Trophoblast cell (in vitro differentiated cells and primary cell): Measurements from ENCODE around the gene ZBTB32.

Source experiments
- DNase-seq, 2 donors: peaks; one replicate each; pipeline ENCODE4 v3.0.0-alpha.2; 2016
- H2AFZ ChIP-seq: 2 replicates; pipeline ENCODE4 v1.6.1; 2013; ENCODE audit warnings: low read length, moderate library complexity, mild to moderate bottlenecking; ENCODE audit not compliant: insufficient read depth, poor library complexity
- H2AK5ac ChIP-seq: 2 replicates; pipeline ENCODE4 v1.6.1; 2013; ENCODE audit warnings: mild to moderate bottlenecking, low read length
- H2BK120ac ChIP-seq: 2 replicates; pipeline ENCODE4 v1.6.1; 2013; ENCODE audit warnings: low read length, mild to moderate bottlenecking, moderate library complexity; ENCODE audit not compliant: insufficient read depth, poor library complexity
- H2BK12ac ChIP-seq: 2 replicates; pipeline ENCODE4 v1.6.1; 2013; ENCODE audit warnings: mild to moderate bottlenecking, low read length, moderate library complexity
- H2BK5ac ChIP-seq: 2 replicates; pipeline ENCODE4 v1.6.1; 2013; ENCODE audit warnings: low read length, low read depth, moderate library complexity, mild to moderate bottlenecking; ENCODE audit not compliant: poor library complexity
- H3K14ac ChIP-seq: 2 replicates; pipeline ENCODE4 v1.6.1; 2013; ENCODE audit warnings: mild to moderate bottlenecking, low read length
- H3K18ac ChIP-seq: 2 replicates; pipeline ENCODE4 v1.6.1; 2013; ENCODE audit warnings: mild to moderate bottlenecking, low read length
- H3K23ac ChIP-seq: 2 replicates; pipeline ENCODE4 v1.6.1; 2013; ENCODE audit warnings: low read length
- H3K27ac ChIP-seq: 2 replicates; pipeline ENCODE4 v1.5.1; 2013; ENCODE audit warnings: low read depth, mild to moderate bottlenecking, inconsistent platforms, low read length, moderate library complexity
- H3K27me3 ChIP-seq: 2 replicates; pipeline ENCODE4 v1.6.1; 2013; ENCODE audit warnings: inconsistent platforms, mild to moderate bottlenecking, low read length, moderate library complexity; ENCODE audit not compliant: insufficient read depth
- H3K36me3 ChIP-seq, 2 experiments: 1 replicate in 1 of 2; 2 replicates in 1 of 2; pipeline ENCODE4 v1.6.1; 2013; ENCODE audit warnings: low read length in 2 of 2, mild to moderate bottlenecking in 2 of 2, moderate library complexity in 1 of 2; ENCODE audit not compliant: insufficient read depth in 2 of 2, control insufficient read depth in 1 of 2
- H3K4ac ChIP-seq: 2 replicates; pipeline ENCODE4 v1.6.1; 2013; ENCODE audit warnings: low read depth, mild to moderate bottlenecking, low read length, moderate library complexity
- H3K4me1 ChIP-seq, 2 experiments: 1 replicate in 1 of 2; 2 replicates in 1 of 2; pipeline ENCODE4 v1.6.1; 2013; ENCODE audit warnings: low read length in 2 of 2, mild to moderate bottlenecking in 2 of 2, moderate library complexity in 1 of 2; ENCODE audit not compliant: insufficient read depth in 2 of 2, control insufficient read depth in 1 of 2
- H3K4me2 ChIP-seq: 2 replicates; pipeline ENCODE4 v1.6.1; 2013; ENCODE audit warnings: inconsistent platforms, mild to moderate bottlenecking, low read length, moderate library complexity
- H3K4me3 ChIP-seq: 2 replicates; pipeline ENCODE4 v1.5.1; 2013; ENCODE audit warnings: mild to moderate bottlenecking, low read depth, low read length, inconsistent platforms
- H3K79me1 ChIP-seq: one replicate; pipeline ENCODE4 v1.6.1; 2013; ENCODE audit warnings: low read length
- H3K79me2 ChIP-seq: 2 replicates; pipeline ENCODE4 v1.6.1; 2013; ENCODE audit warnings: low read length, mild to moderate bottlenecking; ENCODE audit not compliant: control insufficient read depth, insufficient read depth, poor library complexity
- H3K9ac ChIP-seq: 2 replicates; pipeline ENCODE4 v1.6.1; 2013; ENCODE audit warnings: mild to moderate bottlenecking, low read length
- H3K9me3 ChIP-seq: 2 replicates; pipeline ENCODE4 v1.6.1; 2013; ENCODE audit warnings: low read depth, mild to moderate bottlenecking, control low read depth, inconsistent platforms, low read length; ENCODE audit not compliant: insufficient read depth
- H4K12ac ChIP-seq: 2 replicates; pipeline ENCODE4 v1.6.1; 2013; ENCODE audit warnings: low read depth, mild to moderate bottlenecking, low read length, moderate library complexity
- H4K8ac ChIP-seq: 2 replicates; pipeline ENCODE4 v1.6.1; 2013; ENCODE audit warnings: low read depth, mild to moderate bottlenecking, low read length, moderate library complexity
- H4K91ac ChIP-seq: one replicate; pipeline ENCODE4 v1.6.1; 2013; ENCODE audit warnings: low read depth, mild to moderate bottlenecking, low read length, moderate library complexity
- WGBS: extraction: QIAGEN DNeasy Blood & Tissue Kit; methylation state at CpG from one replicate; pipeline ENCODE4 v1.1.7; 2013; ENCODE audit warnings: missing lambda C conversion rate; ENCODE audit not compliant: insufficient read length, insufficient coverage; ENCODE audit errors: extremely low coverage; 5-methylcytosine and 5-hydroxymethylcytosine counted together

Gene ZBTB32

GRCh38 chr19:35718345-35719041 is 14.1 kb downstream of the ZBTB32 start:
- WGBS, result no CpG with 5 or more reads among the region's 42 CpGs
- no peak overlapping the region for H2BK120ac ChIP-seq
- H3K23ac ChIP-seq, result no peak overlapping the region

GRCh38 chr19:35719402-35720162 is 15.2 kb downstream of the ZBTB32 start:
- H3K79me2 ChIP-seq, result peaks cover 10% of the 10 kb centered on the region
- H3K79me1 ChIP-seq, result peaks cover 6% of the 10 kb centered on the region
- no peaks in the 10 kb centered on the region for H3K27me3 ChIP-seq
- H3K14ac ChIP-seq, result no peak overlapping the region
- peak overlapping the region; percentile 13 for H3K4ac ChIP-seq
- no peak overlapping the region for H4K12ac ChIP-seq
- no peak overlapping the region for H4K8ac ChIP-seq
- H2BK5ac ChIP-seq, result no peak overlapping the region
- H3K27ac ChIP-seq, result no peak overlapping the region
- H3K18ac ChIP-seq, result no peak overlapping the region
- no peaks in the 10 kb centered on the region for H3K9me3 ChIP-seq
- H3K36me3 ChIP-seq, result peaks cover 47% of the 10 kb centered on the region in 2 experiments
- no CpG with 5 or more reads among the region's 32 CpGs for WGBS
- H3K4me3 ChIP-seq, result no peak overlapping the region
- no peak overlapping the region for H2BK12ac ChIP-seq
- peaks cover 10 to 15% of the 10 kb centered on the region in 2 experiments for H3K4me1 ChIP-seq
- H2AK5ac ChIP-seq, result no peak overlapping the region
- H4K91ac ChIP-seq, result no peak overlapping the region
- no peak overlapping the region for H2BK120ac ChIP-seq
- no peak overlapping the region for H3K23ac ChIP-seq
- H2AFZ ChIP-seq, result no peak overlapping the region
- H3K4me2 ChIP-seq, result peak overlapping the region; percentile 90
- H3K9ac ChIP-seq, result no peak overlapping the region
- DNase-seq, result no peak

More at GRCh38 chr19:35718345-35719041, 14.1 kb downstream of the ZBTB32 start:
- peaks cover 36% of the 10 kb centered on the region in 2 experiments for H3K36me3 ChIP-seq
- peak overlapping the region; percentile 88 for H3K4me3 ChIP-seq
- no peak overlapping the region for H2BK5ac ChIP-seq
- H3K4me1 ChIP-seq, result peaks cover 10 to 15% of the 10 kb centered on the region in 2 experiments
- H3K9ac ChIP-seq, result peak overlapping the region; percentile 91
- peaks cover 10% of the 10 kb centered on the region for H3K79me2 ChIP-seq
- H3K27ac ChIP-seq, result peak overlapping the region; percentile 62
- H4K12ac ChIP-seq, result peak overlapping the region; percentile 31
- H3K9me3 ChIP-seq, result no peaks in the 10 kb centered on the region
- H3K4me2 ChIP-seq, result peak overlapping the region; percentile 90
- H3K27me3 ChIP-seq, result no peaks in the 10 kb centered on the region
- no peak overlapping the region for H2AK5ac ChIP-seq
- peak overlapping the region; percentile 18 for H3K14ac ChIP-seq
- H2BK12ac ChIP-seq, result no peak overlapping the region
- H4K91ac ChIP-seq, result peak overlapping the region; percentile 56
- H4K8ac ChIP-seq, result peak overlapping the region; percentile 0
- peaks cover 6% of the 10 kb centered on the region for H3K79me1 ChIP-seq
- peak overlapping the region; percentile 9 for H3K4ac ChIP-seq
- no peak overlapping the region for H2AFZ ChIP-seq
- H3K18ac ChIP-seq, result no peak overlapping the region
- peak; percentile 19 to 59 for DNase-seq

- peaks cover 52 to 53% of the 10 kb centered on the region in 2 experiments for H3K36me3 ChIP-seq
- H3K27ac ChIP-seq, result no peak overlapping the region
- H3K9me3 ChIP-seq, result no peaks in the 10 kb centered on the region
- no peak overlapping the region for H2BK5ac ChIP-seq
- no peak overlapping the region for H2AK5ac ChIP-seq
- H3K4ac ChIP-seq, result no peak overlapping the region
- H3K4me2 ChIP-seq, result no peak overlapping the region
- no peak overlapping the region for H3K9ac ChIP-seq
- no CpG with 5 or more reads among the region's 9 CpGs for WGBS
- H3K4me1 ChIP-seq, result peaks cover 10 to 15% of the 10 kb centered on the region in 2 experiments
- no peak overlapping the region for H4K8ac ChIP-seq
- peaks cover 10% of the 10 kb centered on the region for H3K79me2 ChIP-seq
- H2BK120ac ChIP-seq, result no peak overlapping the region
- no peak overlapping the region for H3K18ac ChIP-seq
- no peak overlapping the region for H3K4me3 ChIP-seq
- H4K12ac ChIP-seq, result no peak overlapping the region
- no peak for DNase-seq
- no peak overlapping the region for H3K14ac ChIP-seq
- H4K91ac ChIP-seq, result no peak overlapping the region
- no peak overlapping the region for H2BK12ac ChIP-seq
- no peaks in the 10 kb centered on the region for H3K27me3 ChIP-seq
- no peak overlapping the region for H3K23ac ChIP-seq
- H2AFZ ChIP-seq, result no peak overlapping the region
- H3K79me1 ChIP-seq, result peaks cover 6% of the 10 kb centered on the region
Observed at GRCh38 chr19:35720163-35720524, 15.8 kb downstream of the ZBTB32 start.

GRCh38 chr19:35720648-35721047 is 16.3 kb downstream of the ZBTB32 start:
- no peak overlapping the region for H2AFZ ChIP-seq
- H3K18ac ChIP-seq, result no peak overlapping the region
- H3K9me3 ChIP-seq, result no peaks in the 10 kb centered on the region
- H3K23ac ChIP-seq, result no peak overlapping the region
- no peak overlapping the region for H3K4me2 ChIP-seq
- no peak overlapping the region for H3K27ac ChIP-seq
- H3K14ac ChIP-seq, result no peak overlapping the region
- no peaks in the 10 kb centered on the region for H3K27me3 ChIP-seq
- H4K91ac ChIP-seq, result no peak overlapping the region
- peaks cover 6% of the 10 kb centered on the region for H3K79me1 ChIP-seq
- H3K4me3 ChIP-seq, result no peak overlapping the region
- H2AK5ac ChIP-seq, result no peak overlapping the region
- H3K9ac ChIP-seq, result no peak overlapping the region
- H2BK120ac ChIP-seq, result no peak overlapping the region
- H4K8ac ChIP-seq, result no peak overlapping the region
- H2BK5ac ChIP-seq, result no peak overlapping the region
- no peak for DNase-seq
- H4K12ac ChIP-seq, result no peak overlapping the region
- peaks cover 57 to 58% of the 10 kb centered on the region in 2 experiments for H3K36me3 ChIP-seq
- peaks cover 9 to 14% of the 10 kb centered on the region in 2 experiments for H3K4me1 ChIP-seq
- H3K79me2 ChIP-seq, result peaks cover 10% of the 10 kb centered on the region
- no CpG with 5 or more reads among the region's 17 CpGs for WGBS
- no peak overlapping the region for H2BK12ac ChIP-seq
- H3K4ac ChIP-seq, result no peak overlapping the region
